Liver (tissue), 9 donors: Measurements from ENCODE around the gene LRCH3. TPM values are rescaled to one million over a fixed set of nuclear protein-coding genes. Genes with fewer than 3 reads are reported as not detected.

Source experiments
- DNase-seq: peaks from one replicate; pipeline ENCODE4 v3.0.0-alpha.2; 2017; ENCODE audit warnings: low spot score
- H3K27ac ChIP-seq, 2 donors: one replicate each; pipeline ENCODE4 v1.7.0; 2013; ENCODE audit warnings: inconsistent platforms in 2 of 2, low read length in 2 of 2, control low read depth in 1 of 2, low read depth in 1 of 2, mild to moderate bottlenecking in 1 of 2
- H3K27me3 ChIP-seq, 4 donors: one replicate each; pipeline versions ENCODE4 v1.6.1 to v1.7.0; 2013; ENCODE audit warnings: low read length in 3 of 4, inconsistent platforms in 1 of 4, mild to moderate bottlenecking in 1 of 4, moderate library complexity in 1 of 4; ENCODE audit not compliant: control insufficient read depth in 4 of 4, insufficient read depth in 4 of 4
- H3K36me3 ChIP-seq, 4 donors: one replicate each; pipeline versions ENCODE4 v1.6.1 to v1.7.0; 2013; ENCODE audit warnings: low read length in 3 of 4, mild to moderate bottlenecking in 3 of 4, low read depth in 1 of 4, moderate library complexity in 1 of 4; ENCODE audit not compliant: control insufficient read depth in 4 of 4, insufficient read depth in 3 of 4
- H3K4me1 ChIP-seq, 4 donors: one replicate each; pipeline versions ENCODE4 v1.6.1 to v1.7.0; 2013; ENCODE audit warnings: low read length in 3 of 4, mild to moderate bottlenecking in 3 of 4, moderate library complexity in 1 of 4; ENCODE audit not compliant: control insufficient read depth in 4 of 4, insufficient read depth in 4 of 4
- H3K4me3 ChIP-seq, 3 donors: one replicate each; pipeline versions ENCODE4 v1.6.1 to v1.7.0; 2013; ENCODE audit warnings: low read length in 3 of 3, control low read depth in 1 of 3, low read depth in 1 of 3, mild to moderate bottlenecking in 1 of 3
- H3K9ac ChIP-seq, 2 donors: one replicate each; pipeline ENCODE4 v1.7.0; 2013; ENCODE audit warnings: low read length in 2 of 2, mild to moderate bottlenecking in 2 of 2, moderate library complexity in 2 of 2, control low read depth in 1 of 2, low read depth in 1 of 2
- H3K9me3 ChIP-seq, 4 donors: one replicate each; pipeline versions ENCODE4 v1.6.1 to v1.7.0; 2013; ENCODE audit warnings: low read length in 3 of 4; ENCODE audit not compliant: control insufficient read depth in 4 of 4
- ATF3 ChIP-seq: IDR thresholded peaks from 2 replicates; pipeline ENCODE4 v1.6.1; 2016; ENCODE audit warnings: antibody characterized with exemption
- CTCF ChIP-seq: fragments of 150-350 bp; IDR thresholded peaks from 2 replicates; pipeline ENCODE4 v1.5.1; 2017; ENCODE audit warnings: improper control_type of control experiment, low read depth, low read length; ENCODE audit not compliant: missing input control
- EGR1 ChIP-seq, 2 donors: IDR thresholded peaks; 2 replicates each; pipeline ENCODE4 v1.6.1; 2016 to 2018; ENCODE audit warnings: antibody characterized with exemption in 2 of 2, low read depth in 2 of 2
- FOXA1 ChIP-seq: IDR thresholded peaks from 2 replicates; pipeline ENCODE4 v1.6.1; 2016; ENCODE audit warnings: antibody characterized with exemption
- GABPA ChIP-seq, 2 donors: IDR thresholded peaks in 1 of 2; conservative IDR thresholded peaks in 1 of 2; 2 replicates each; pipeline ENCODE4 v1.6.1; 2016; ENCODE audit warnings: antibody characterized with exemption in 2 of 2, mild to moderate bottlenecking in 1 of 2, moderate library complexity in 1 of 2
- HNF4A ChIP-seq, 2 donors: conservative IDR thresholded peaks; 2 replicates each; pipeline ENCODE4 v1.6.1; 2016; ENCODE audit warnings: antibody characterized with exemption in 2 of 2, mild to moderate bottlenecking in 2 of 2
- HNF4G ChIP-seq: IDR thresholded peaks from 2 replicates; pipeline ENCODE4 v1.6.1; 2016; ENCODE audit warnings: antibody characterized with exemption
- JUND ChIP-seq, 2 donors: IDR thresholded peaks; 2 replicates each; pipeline ENCODE4 v1.6.1; 2016; ENCODE audit warnings: antibody characterized with exemption in 2 of 2
- MAX ChIP-seq: IDR thresholded peaks from 2 replicates; pipeline ENCODE4 v1.6.1; 2016; ENCODE audit warnings: antibody characterized with exemption
- NR2F2 ChIP-seq: IDR thresholded peaks from 2 replicates; pipeline ENCODE4 v1.6.1; 2016; ENCODE audit warnings: antibody characterized with exemption
- RXRA ChIP-seq, 2 donors: IDR thresholded peaks; 2 replicates each; pipeline ENCODE4 v1.6.1; 2017 to 2018; ENCODE audit warnings: antibody characterized with exemption in 2 of 2, mild to moderate bottlenecking in 1 of 2
- SP1 ChIP-seq: IDR thresholded peaks from 2 replicates; pipeline ENCODE4 v1.6.1; 2018; ENCODE audit warnings: antibody characterized with exemption, mild to moderate bottlenecking
- TAF1 ChIP-seq: conservative IDR thresholded peaks from 2 replicates; pipeline ENCODE4 v1.6.1; 2016; ENCODE audit warnings: antibody characterized with exemption, mild to moderate bottlenecking
- YY1 ChIP-seq: IDR thresholded peaks from 2 replicates; pipeline ENCODE4 v1.6.1; 2016; ENCODE audit warnings: antibody characterized with exemption, mild to moderate bottlenecking
- WGBS: extraction: QIAGEN DNeasy Blood & Tissue Kit; methylation state at CpG from one replicate; pipeline ENCODE4 v1.1.7; 2013; 5-methylcytosine and 5-hydroxymethylcytosine counted together
- polyA plus RNA-seq, 2 donors: library from polyadenylated mRNA; stranded (reverse) in 1 of 2; unstranded in 1 of 2; fragments of 200-250 nt in 1 of 2; fragments of >200 nt in 1 of 2; fragmentation: Nextera tagmentation in 1 of 2; extraction: Ambion mirVana in 1 of 2; gene quantifications; one replicate each; pipeline versions ENCODE4 v1.2.1 to v1.2.3, GENCODE V29; 2013 to 2015
- total RNA-seq, 2 donors: library from RNA; depleted of rRNA; stranded (reverse); fragments of >200 nt; gene quantifications; one replicate each; pipeline ENCODE4 v1.2.3, GENCODE V29; 2014
- donor health status: healthy.
- donor health status: healthy.
- donor health status: healthy.
- donor health status: healthy.
- donor health status: healthy.

The LRCH3 gene
- total and polyA plus RNA-seq, 4 donors = 6.2 to 67.2 (median 19.7) TPM

GRCh38 chr3:197835509-197835908, 44.5 kb downstream of the LRCH3 start:
- no peak overlapping the region for H3K27ac ChIP-seq
- no peak for DNase-seq
- TF ChIP-seq SP1 (no peak), CTCF (no peak), HNF4A (conservative IDR thresholded peaks at IDR 0.05) (no peak), YY1 (no peak), MAX (no peak), ATF3 (no peak), NR2F2 (no peak)
- peaks cover 4 to 37% (median 33%) of the 10 kb centered on the region in 4 donors for H3K36me3 ChIP-seq
- no peaks in the 10 kb centered on the region for H3K27me3 ChIP-seq
- 96% methylated on average over 5 of the region's 5 CpGs for WGBS
- no peak overlapping the region for H3K9ac ChIP-seq
- H3K4me1 ChIP-seq = no peaks in the 10 kb centered on the region
- no peak overlapping the region for H3K4me3 ChIP-seq
- H3K9me3 ChIP-seq = no peaks in the 10 kb centered on the region

GRCh38 chr3:197836244-197836643, 45.2 kb downstream of the LRCH3 start:
- H3K27me3 ChIP-seq = no peaks in the 10 kb centered on the region
- no peak for DNase-seq
- H3K4me3 ChIP-seq = no peak overlapping the region
- H3K4me1 ChIP-seq = no peaks in the 10 kb centered on the region
- H3K9me3 ChIP-seq = no peaks in the 10 kb centered on the region
- no peak overlapping the region for H3K9ac ChIP-seq
- TF ChIP-seq MAX = no peak
- no peak for TF ChIP-seq RXRA (IDR thresholded peaks at IDR 0.05)
- TF ChIP-seq ATF3 = no peak
- TF ChIP-seq GABPA (IDR thresholded peaks at IDR 0.05 in 1 of 2, conservative IDR thresholded peaks at IDR 0.05 in 1 of 2) = no peak
- TF ChIP-seq HNF4G = no peak
- no peak for TF ChIP-seq FOXA1
- no peak for TF ChIP-seq YY1
- no peak for TF ChIP-seq CTCF
- no peak for TF ChIP-seq NR2F2
- peaks cover 4 to 40% (median 36%) of the 10 kb centered on the region in 4 donors for H3K36me3 ChIP-seq
- H3K27ac ChIP-seq = no peak overlapping the region

GRCh38 chr3:197837282-197837681, 46.2 kb downstream of the LRCH3 start:
- Histone ChIP-seq H3K36me3 (peaks cover 4 to 41% (median 31%) of the 10 kb centered on the region in 4 donors), H3K4me1 (no peaks in the 10 kb centered on the region), H3K4me3 (no peak overlapping the region), H3K9me3 (no peaks in the 10 kb centered on the region), H3K27ac (no peak overlapping the region), H3K27me3 (no peaks in the 10 kb centered on the region), H3K9ac (no peak overlapping the region)
- no peak for TF ChIP-seq YY1
- TF ChIP-seq RXRA (IDR thresholded peaks at IDR 0.05) = no peak
- no peak for TF ChIP-seq FOXA1
- no peak for TF ChIP-seq CTCF
- TF ChIP-seq NR2F2 = no peak
- TF ChIP-seq GABPA (IDR thresholded peaks at IDR 0.05 in 1 of 2, conservative IDR thresholded peaks at IDR 0.05 in 1 of 2) = no peak
- no peak for TF ChIP-seq EGR1 (IDR thresholded peaks at IDR 0.05; ENCODE audit: low read depth in 2 of 2)
- no peak for TF ChIP-seq TAF1
- no peak for TF ChIP-seq JUND (IDR thresholded peaks at IDR 0.05)
- no peak for DNase-seq
- WGBS = 93% methylated on average over 2 of the region's 2 CpGs
